Measurements from ENCODE around the gene HEG1.

HEG1 gene

DNA sequence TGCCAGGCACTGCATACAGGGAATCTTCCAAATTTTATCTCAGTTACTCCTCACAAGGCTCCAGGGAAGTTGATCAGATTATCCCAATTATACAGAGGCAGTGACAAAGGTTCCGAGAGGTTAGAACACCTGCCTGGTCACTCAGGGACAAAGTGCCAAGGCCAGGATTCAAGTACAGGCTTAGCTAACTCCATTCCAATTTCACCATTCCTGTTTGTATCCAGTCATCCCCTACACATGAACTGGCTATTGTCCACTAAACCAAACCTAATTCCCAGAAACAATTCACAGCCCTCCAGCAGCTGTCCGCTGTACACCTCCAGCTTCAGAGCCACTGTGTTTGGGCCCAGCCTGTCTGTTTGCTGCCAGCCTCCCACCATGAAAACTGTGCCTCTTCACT lies 137.3 kb downstream of the HEG1 start:
- Histone ChIP-seq H3K4me3 (ENCODE audit: low read length) (no peak overlapping the region), H3K27me3 (ENCODE audit: control insufficient read depth, insufficient read depth, low read length) (no peaks in the 10 kb centered on the region), H3K9ac (ENCODE audit: low read length) (no peak overlapping the region), H3K36me3 (ENCODE audit: control insufficient read depth, insufficient read depth, low read length) (no peaks in the 10 kb centered on the region), H3K4me1 (ENCODE audit: control insufficient read depth, insufficient read depth, low read length) (no peaks in the 10 kb centered on the region), H3K27ac (ENCODE audit: low read depth, low read length) (no peak overlapping the region)

DNA sequence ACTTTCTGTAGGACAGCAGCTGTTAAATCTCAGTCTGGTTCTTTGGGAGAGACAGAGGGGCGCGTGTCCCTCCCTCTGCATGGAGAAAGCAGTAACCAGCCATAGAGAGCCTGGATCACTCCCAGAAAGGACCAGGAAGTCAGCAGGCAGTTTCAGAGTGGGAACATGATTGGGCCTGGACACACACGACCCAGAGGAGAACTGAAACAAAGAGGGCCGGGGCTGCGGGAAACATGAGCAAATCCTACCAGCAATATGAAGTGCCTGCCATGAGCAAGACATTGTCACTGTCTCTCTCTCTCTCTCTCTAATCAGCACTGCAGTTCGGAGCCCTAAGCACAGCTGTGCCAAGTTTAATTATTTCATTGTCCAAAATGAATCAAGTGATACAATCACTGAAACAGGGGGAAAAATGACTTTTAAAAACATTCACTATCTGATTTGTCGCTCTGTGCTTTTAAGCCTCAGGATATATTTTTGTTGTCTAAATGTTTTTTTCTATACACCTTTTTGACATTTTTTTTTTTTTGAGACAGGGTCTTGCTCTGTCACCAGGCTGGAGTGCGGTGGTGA lies 138.9 kb downstream of the HEG1 start:
- Histone ChIP-seq H3K27ac (ENCODE audit: low read depth, low read length) (no peak overlapping the region), H3K4me3 (ENCODE audit: low read length) (no peak overlapping the region), H3K36me3 (ENCODE audit: control insufficient read depth, insufficient read depth, low read length) (no peaks in the 10 kb centered on the region), H3K27me3 (ENCODE audit: control insufficient read depth, insufficient read depth, low read length) (no peaks in the 10 kb centered on the region), H3K9ac (ENCODE audit: low read length) (no peak overlapping the region), H3K4me1 (ENCODE audit: control insufficient read depth, insufficient read depth, low read length) (no peaks in the 10 kb centered on the region)

All from rectal smooth muscle tissue (tissue), 1 donor.